Measurements from ENCODE around the gene NNMT. TPM values are rescaled to one million over a fixed set of nuclear protein-coding genes. Genes with fewer than 3 reads are reported as not detected.

Gene NNMT
- total RNA-seq, 1 donor from 2014 or later, result 375 TPM

GRCh38 chr11:114275280-114275679, 20.9 kb upstream of the NNMT start:
- H3K27me3 Mint-ChIP-seq (ENCODE audit: low read depth), result peaks cover 59% of the 10 kb centered on the region
- no peak overlapping the region for H3K4me3 Mint-ChIP-seq (ENCODE audit: unreplicated experiment)
- no peaks in the 10 kb centered on the region for H3K36me3 Mint-ChIP-seq (ENCODE audit: low read depth)
- no peaks in the 10 kb centered on the region for H3K9me3 Mint-ChIP-seq (ENCODE audit: low read depth)
- no peak overlapping the region for H3K27ac Mint-ChIP-seq (ENCODE audit: unreplicated experiment)
- DNase-seq (ENCODE audit: low spot score), result no peak
- no peak for TF ChIP-seq CTCF (IDR thresholded peaks at IDR 0.05)
- peaks cover 6% of the 10 kb centered on the region for H3K4me1 Mint-ChIP-seq (ENCODE audit: low read depth)

GRCh38 chr11:114276077-114276476, 20.1 kb upstream of the NNMT start:
- TF ChIP-seq CTCF (IDR thresholded peaks at IDR 0.05), result no peak
- Mint-ChIP-seq H3K4me1 (ENCODE audit: low read depth) (peaks cover 13% of the 10 kb centered on the region), H3K27ac (ENCODE audit: unreplicated experiment) (no peak overlapping the region), H3K36me3 (ENCODE audit: low read depth) (no peaks in the 10 kb centered on the region), H3K27me3 (ENCODE audit: low read depth) (peaks cover 51% of the 10 kb centered on the region), H3K4me3 (ENCODE audit: unreplicated experiment) (no peak overlapping the region), H3K9me3 (ENCODE audit: low read depth) (no peaks in the 10 kb centered on the region)
- DNase-seq (ENCODE audit: low spot score), result no peak

DNA sequence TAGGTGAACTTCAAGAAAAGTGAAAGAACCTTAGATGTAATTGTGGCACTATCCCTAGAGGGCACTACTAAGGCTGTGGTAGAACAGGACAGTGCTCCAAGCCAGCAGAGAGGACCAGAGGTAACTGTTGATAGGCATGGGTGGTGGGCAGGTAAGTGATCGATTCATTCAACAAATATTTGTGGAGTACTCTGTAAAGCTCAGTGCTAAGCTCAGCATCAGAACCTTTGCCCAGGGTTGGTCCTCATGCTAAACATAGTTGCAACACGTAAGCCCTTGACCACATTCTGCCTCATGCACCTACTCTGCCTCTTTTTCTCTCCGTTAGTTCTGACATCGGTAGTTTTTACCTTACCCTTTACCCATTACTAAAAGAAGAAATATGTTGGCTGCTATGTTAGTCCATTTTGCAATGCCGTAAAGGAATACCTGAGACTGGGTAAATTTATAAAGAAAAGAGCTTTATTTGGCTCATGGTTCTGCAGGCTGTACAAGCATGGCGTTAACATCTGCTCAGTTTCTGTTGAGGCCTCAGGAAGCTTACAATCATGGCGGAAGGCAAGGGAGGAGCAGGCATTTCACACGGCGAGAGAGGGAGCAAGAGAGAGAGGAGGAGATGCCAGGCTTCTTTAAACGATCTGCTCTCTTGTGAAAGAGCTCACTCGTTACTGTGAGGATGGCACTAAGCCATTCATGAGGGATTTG, 18.4 kb upstream of the NNMT start:
- Mint-ChIP-seq H3K27ac (ENCODE audit: unreplicated experiment) (no peak overlapping the region), H3K4me3 (ENCODE audit: unreplicated experiment) (no peak overlapping the region), H3K9me3 (ENCODE audit: low read depth) (no peaks in the 10 kb centered on the region), H3K27me3 (ENCODE audit: low read depth) (peaks cover 34% of the 10 kb centered on the region), H3K4me1 (ENCODE audit: low read depth) (peaks cover 17% of the 10 kb centered on the region), H3K36me3 (ENCODE audit: low read depth) (no peaks in the 10 kb centered on the region)
- no peak for DNase-seq (ENCODE audit: low spot score)
- no peak for TF ChIP-seq CTCF (IDR thresholded peaks at IDR 0.05)

GRCh38 chr11:114278342-114279065, 17.7 kb upstream of the NNMT start:
- no peak for DNase-seq (ENCODE audit: low spot score)
- Mint-ChIP-seq H3K36me3 (ENCODE audit: low read depth) (no peaks in the 10 kb centered on the region), H3K9me3 (ENCODE audit: low read depth) (no peaks in the 10 kb centered on the region)

More at GRCh38 chr11:114278342-114279065, 17.7 kb upstream of the NNMT start:
- Mint-ChIP-seq H3K27ac (ENCODE audit: unreplicated experiment) (no peak overlapping the region), H3K4me1 (ENCODE audit: low read depth) (peaks cover 17% of the 10 kb centered on the region), H3K27me3 (ENCODE audit: low read depth) (peaks cover 28% of the 10 kb centered on the region), H3K4me3 (ENCODE audit: unreplicated experiment) (no peak overlapping the region)
- TF ChIP-seq CTCF (IDR thresholded peaks at IDR 0.05), result no peak

Measured in chondrocyte (in vitro differentiated cells).